ENCODE measurements around the gene WT1. TPM values are rescaled to one million over a fixed set of nuclear protein-coding genes. Genes with fewer than 3 reads are reported as not detected.

Gene WT1
- polyA plus RNA-seq, 1 donor from 2014 or later = not detected

GRCh38 chr11:32411942-32412615 is 23.3 kb downstream of the WT1 start:
- Histone ChIP-seq H3K4me2 (ENCODE audit: low read length) (no peak overlapping the region), H3F3A (ENCODE audit: insufficient read depth, low read length, poor library complexity, severe bottlenecking) (no peaks in the 10 kb centered on the region), H3K9ac (ENCODE audit: low read length) (no peak overlapping the region), H3K9me3 (ENCODE audit: low read length) (no peaks in the 10 kb centered on the region), H3K79me2 (replicated peaks; ENCODE audit: insufficient read depth, low read length) (no peaks in the 10 kb centered on the region), H3K36me3 (ENCODE audit: insufficient read depth, low read length) (no peaks in the 10 kb centered on the region), H3K4me3 (ENCODE audit: low read length) (no peak overlapping the region), H2AFZ (ENCODE audit: low read depth, low read length) (no peak overlapping the region), H3K9me2 (ENCODE audit: insufficient read depth, low read length) (no peaks in the 10 kb centered on the region), H3K27ac (ENCODE audit: low read length) (no peak overlapping the region), H3K27me3 (ENCODE audit: insufficient read depth, low read depth, low read length) (no peaks in the 10 kb centered on the region), H4K20me1 (ENCODE audit: insufficient read depth) (no peaks in the 10 kb centered on the region)
- TF ChIP-seq CTCF (IDR thresholded peaks at IDR 0.05; ENCODE audit: poor library complexity, severe bottlenecking) = no peak
- TF ChIP-seq SMC3 (conservative IDR thresholded peaks at IDR 0.05; ENCODE audit: poor library complexity) = no peak
- TF ChIP-seq REST (IDR thresholded peaks at IDR 0.05; ENCODE audit: borderline replicate concordance) = no peak
- no peak for TF ChIP-seq TAF1 (IDR thresholded peaks at IDR 0.05; ENCODE audit: low read depth)
- no peak for TF ChIP-seq EP300 (conservative IDR thresholded peaks at IDR 0.05; ENCODE audit: poor library complexity, severe bottlenecking)

- Histone ChIP-seq H3K4me3 (ENCODE audit: low read length) (no peak overlapping the region), H3K9me3 (ENCODE audit: low read length) (no peaks in the 10 kb centered on the region), H4K20me1 (ENCODE audit: insufficient read depth) (no peaks in the 10 kb centered on the region), H3K27me3 (ENCODE audit: insufficient read depth, low read depth, low read length) (no peaks in the 10 kb centered on the region), H3K79me2 (replicated peaks; ENCODE audit: insufficient read depth, low read length) (no peaks in the 10 kb centered on the region), H2AFZ (ENCODE audit: low read depth, low read length) (no peak overlapping the region), H3F3A (ENCODE audit: insufficient read depth, low read length, poor library complexity, severe bottlenecking) (no peaks in the 10 kb centered on the region), H3K4me2 (ENCODE audit: low read length) (no peak overlapping the region), H3K9me2 (ENCODE audit: insufficient read depth, low read length) (no peaks in the 10 kb centered on the region), H3K36me3 (ENCODE audit: insufficient read depth, low read length) (no peaks in the 10 kb centered on the region), H3K27ac (ENCODE audit: low read length) (no peak overlapping the region), H3K9ac (ENCODE audit: low read length) (no peak overlapping the region)
- TF ChIP-seq RAD21 (conservative IDR thresholded peaks at IDR 0.05) (no peak), EP300 (conservative IDR thresholded peaks at IDR 0.05; ENCODE audit: poor library complexity, severe bottlenecking) (no peak), CTCF (IDR thresholded peaks at IDR 0.05; ENCODE audit: poor library complexity, severe bottlenecking) (no peak), REST (IDR thresholded peaks at IDR 0.05; ENCODE audit: borderline replicate concordance) (no peak), EZH2 (IDR thresholded peaks at IDR 0.05; ENCODE audit: borderline replicate concordance, insufficient read depth, low read length, poor library complexity, severe bottlenecking) (no peak), SMC3 (conservative IDR thresholded peaks at IDR 0.05; ENCODE audit: poor library complexity) (no peak), POLR2AphosphoS5 (IDR thresholded peaks at IDR 0.05) (no peak), TAF1 (IDR thresholded peaks at IDR 0.05; ENCODE audit: low read depth) (no peak)
Measured at GRCh38 chr11:32405592-32405991, 29.7 kb downstream of the WT1 start.

Measured in neural cell (in vitro differentiated cells).